GM21825 (cell line): ENCODE results near the gene SIVA1.

ENCODE experiments used
- ATAC-seq: cut with Tn5 transposase; IDR thresholded peaks from one replicate; pipeline ENCODE4 v1.9.1; 2021; ENCODE audit warnings: mild to moderate bottlenecking, moderate library complexity; ENCODE audit not compliant: unreplicated experiment

Gene SIVA1

GRCh38 chr14:104794631-104794992 is 41.7 kb downstream of the SIVA1 start:
- peak; percentile 1 for ATAC-seq

- peak; percentile 27 for ATAC-seq
Observed at GRCh38 chr14:104794993-104795780, 42.2 kb downstream of the SIVA1 start, which contains the start of gene AKT1. AKT1 (minus strand) TSS chr14:104795748; CDS start chr14:104792643, 3,105 bp downstream.

- ATAC-seq, result peak; percentile 36
Observed at GRCh38 chr14:104795781-104796686, 43.1 kb downstream of the SIVA1 start.

- ATAC-seq, result no peak
Observed at GRCh38 chr14:104796687-104797081, 43.7 kb downstream of the SIVA1 start.

GRCh38 chr14:104797115-104798044 is 44.4 kb downstream of the SIVA1 start:
- ATAC-seq, result no peak

- ATAC-seq, result no peak
Observed at GRCh38 chr14:104798300-104799243, 45.6 kb downstream of the SIVA1 start.

GRCh38 chr14:104799244-104800014 is 46.5 kb downstream of the SIVA1 start:
- no peak for ATAC-seq

GRCh38 chr14:104800015-104800770 is 47.2 kb downstream of the SIVA1 start:
- ATAC-seq, result peak; percentile 41

GRCh38 chr14:104800771-104801519 is 48.0 kb downstream of the SIVA1 start, which contains the start of gene ZBTB42:
ZBTB42 (plus strand) TSS chr14:104801101; CDS start chr14:104801198, 97 bp downstream.
- peak; percentile 28 for ATAC-seq

- ATAC-seq, result no peak
Observed at GRCh38 chr14:104801520-104802393, 48.8 kb downstream of the SIVA1 start.

- no peak for ATAC-seq
Observed at GRCh38 chr14:104802394-104803184, 49.6 kb downstream of the SIVA1 start.

GRCh38 chr14:104803280-104803911 is 50.4 kb downstream of the SIVA1 start:
- no peak for ATAC-seq

GRCh38 chr14:104803912-104804410 is 51.0 kb downstream of the SIVA1 start:
- no peak for ATAC-seq

GRCh38 chr14:104804481-104805325 is 51.8 kb downstream of the SIVA1 start:
- ATAC-seq, result no peak
